AG04450 (cell line): ENCODE measurements around the gene IRAK1. TPM values are rescaled to one million over a fixed set of nuclear protein-coding genes. Genes with fewer than 3 reads are reported as not detected.

Experiments used
- CTCF ChIA-PET: fragments of 300-600, 350-600 bp; formaldehyde crosslinking; extraction: SDS; loops from one replicate; lab custom pipeline; 2022; ENCODE audit warnings: antibody characterized with exemption, inconsistent platforms; lab: Charles Lee
- POLR2A ChIA-PET: fragments of 350-600 bp; formaldehyde crosslinking; extraction: SDS; loops from one replicate; lab custom pipeline; 2021; ENCODE audit warnings: antibody characterized with exemption, inconsistent platforms; lab: Yijun Ruan, JAX
- DNase-seq: peaks from one replicate; pipeline ENCODE4 v3.0.0-alpha.2; 2011; ENCODE audit warnings: low read depth, low spot score
- H3K27ac ChIP-seq: one replicate; pipeline ENCODE4 v1.5.1; 2012; ENCODE audit warnings: low read depth, low read length, control low read depth
- H3K27me3 ChIP-seq: one replicate; pipeline ENCODE4 v1.6.0; 2012; ENCODE audit warnings: low read length; ENCODE audit not compliant: control insufficient read depth, insufficient read depth
- H3K4me3 ChIP-seq: 2 replicates; pipeline ENCODE4 v1.5.1; 2011; ENCODE audit warnings: mild to moderate bottlenecking, low read depth, low read length, control low read depth
- H3K9me3 ChIP-seq: 2 replicates; pipeline ENCODE4 v1.5.1; 2012; ENCODE audit warnings: low read length; ENCODE audit not compliant: control insufficient read depth, insufficient read depth
- CTCF ChIP-seq: IDR thresholded peaks from 2 replicates; pipeline ENCODE4 v1.5.1; 2011; ENCODE audit warnings: low read depth, low read length, control low read depth, inconsistent platforms
- polyA plus RNA-seq: library from polyadenylated mRNA; depleted of rRNA; stranded (reverse); fragments of >200 nt; gene quantifications from 2 replicates; pipeline ENCODE4 v1.2.3, GENCODE V29; 2011

Gene IRAK1
- polyA plus RNA-seq, 1 experiment = 31.6 TPM

GRCh38 chrX:154037754-154038153 is 18.1 kb upstream of the IRAK1 start:
- Histone ChIP-seq H3K4me3 (no peak overlapping the region), H3K27ac (no peak overlapping the region), H3K27me3 (no peaks in the 10 kb centered on the region), H3K9me3 (no peaks in the 10 kb centered on the region)
- CTCF ChIA-PET = no interaction called here
- POLR2A ChIA-PET = no interaction called here
- no peak for TF ChIP-seq CTCF
- DNase-seq = no peak

- H3K4me3 ChIP-seq = no peak overlapping the region
- no peaks in the 10 kb centered on the region for H3K27me3 ChIP-seq
- no peaks in the 10 kb centered on the region for H3K9me3 ChIP-seq
- CTCF ChIA-PET = interaction anchor here (1.0 kb wide), 1 partner anchor 10 kb away, joined by 3 read pairs; no protein-coding TSS in a partner anchor
- DNase-seq = no peak
- POLR2A ChIA-PET = no interaction called here
- TF ChIP-seq CTCF = no peak
- no peak overlapping the region for H3K27ac ChIP-seq
Observed at GRCh38 chrX:154036513-154036912, 16.8 kb upstream of the IRAK1 start.

- Histone ChIP-seq H3K27me3 (no peaks in the 10 kb centered on the region), H3K4me3 (no peak overlapping the region), H3K27ac (no peak overlapping the region), H3K9me3 (no peaks in the 10 kb centered on the region)
- ChIA-PET CTCF (no interaction called here), POLR2A (no interaction called here)
- no peak for DNase-seq
- no peak for TF ChIP-seq CTCF
Observed at GRCh38 chrX:154033848-154034247, 14.1 kb upstream of the IRAK1 start.

- POLR2A ChIA-PET = no interaction called here
- CTCF ChIA-PET = no interaction called here
Observed at GRCh38 chrX:154032653-154033052, 13.0 kb upstream of the IRAK1 start.

GRCh38 chrX:154032160-154032559 is 12.5 kb upstream of the IRAK1 start:
- ChIA-PET CTCF (no interaction called here), POLR2A (no interaction called here)

More at GRCh38 chrX:154032653-154033052, 13.0 kb upstream of the IRAK1 start:
- TF ChIP-seq CTCF = no peak
- H3K27ac ChIP-seq = no peak overlapping the region
- H3K27me3 ChIP-seq = no peaks in the 10 kb centered on the region
- no peaks in the 10 kb centered on the region for H3K9me3 ChIP-seq
- no peak for DNase-seq
- no peak overlapping the region for H3K4me3 ChIP-seq

More at GRCh38 chrX:154032160-154032559, 12.5 kb upstream of the IRAK1 start:
- no peak for DNase-seq
- H3K27me3 ChIP-seq = no peaks in the 10 kb centered on the region
- no peak overlapping the region for H3K27ac ChIP-seq
- no peak for TF ChIP-seq CTCF
- H3K9me3 ChIP-seq = no peaks in the 10 kb centered on the region
- no peak overlapping the region for H3K4me3 ChIP-seq
